ENCODE measurements around the gene HOXD12.
A peak's percentile ranks its signal among the peaks of the same experiment; 100 is the strongest.

The HOXD12 gene

GRCh38 chr2:176103742-176104315 lies 4.2 kb downstream of the HOXD12 start:
- no peak for DNase-seq
- no peak overlapping the region for H3K4me3 ChIP-seq (ENCODE audit: low read depth, low read length)
- no peaks in the 10 kb centered on the region for H3K4me1 ChIP-seq
- H3K36me3 ChIP-seq = no peaks in the 10 kb centered on the region
- no peaks in the 10 kb centered on the region for H3K9me3 ChIP-seq
- no peak for TF ChIP-seq CTCF (IDR thresholded peaks at IDR 0.05; ENCODE audit: low read depth, low read length)
- H3K27me3 ChIP-seq = peaks cover 90% of the 10 kb centered on the region

GRCh38 chr2:176104316-176105077 lies 4.9 kb downstream of the HOXD12 start:
- Histone ChIP-seq H3K36me3 (no peaks in the 10 kb centered on the region), H3K4me1 (no peaks in the 10 kb centered on the region), H3K4me3 (ENCODE audit: low read depth, low read length) (peak overlapping the region; percentile 32), H3K9me3 (no peaks in the 10 kb centered on the region), H3K27me3 (peaks cover 90% of the 10 kb centered on the region)
- no peak for DNase-seq
- TF ChIP-seq CTCF (IDR thresholded peaks at IDR 0.05; ENCODE audit: low read depth, low read length) = no peak

GRCh38 chr2:176105078-176105729 lies 5.6 kb downstream of the HOXD12 start:
- H3K27me3 ChIP-seq = peaks cover 90% of the 10 kb centered on the region
- H3K36me3 ChIP-seq = no peaks in the 10 kb centered on the region
- peak overlapping the region; percentile 32 for H3K4me3 ChIP-seq (ENCODE audit: low read depth, low read length)
- no peaks in the 10 kb centered on the region for H3K9me3 ChIP-seq
- no peak for TF ChIP-seq CTCF (IDR thresholded peaks at IDR 0.05; ENCODE audit: low read depth, low read length)
- no peak for DNase-seq
- H3K4me1 ChIP-seq = no peaks in the 10 kb centered on the region

- no peaks in the 10 kb centered on the region for H3K4me1 ChIP-seq
- no peaks in the 10 kb centered on the region for H3K36me3 ChIP-seq
- H3K9me3 ChIP-seq = no peaks in the 10 kb centered on the region
- H3K4me3 ChIP-seq (ENCODE audit: low read depth, low read length) = no peak overlapping the region
- DNase-seq = no peak
- peaks cover 90% of the 10 kb centered on the region for H3K27me3 ChIP-seq
- no peak for TF ChIP-seq CTCF (IDR thresholded peaks at IDR 0.05; ENCODE audit: low read depth, low read length)
Measured at GRCh38 chr2:176105730-176106580, 6.4 kb downstream of the HOXD12 start.

GRCh38 chr2:176106581-176107539 lies 7.3 kb downstream of the HOXD12 start, which contains the start of gene HOXD11:
TSS of gene HOXD11 (plus strand) at chr2:176107280. CDS start at chr2:176107356, 76 bp downstream.
- no peak for DNase-seq
- H3K36me3 ChIP-seq = no peaks in the 10 kb centered on the region
- no peaks in the 10 kb centered on the region for H3K9me3 ChIP-seq
- H3K4me3 ChIP-seq (ENCODE audit: low read depth, low read length) = peak within 1 kb of the TSS; percentile 37
- H3K4me1 ChIP-seq = no peaks in the 10 kb centered on the region
- H3K27me3 ChIP-seq = peaks cover 83% of the 10 kb centered on the region
- no peak for TF ChIP-seq CTCF (IDR thresholded peaks at IDR 0.05; ENCODE audit: low read depth, low read length)

Measured in BE2C (cell line).